Esophagus squamous epithelium (tissue), 5 donors: ENCODE results near the gene ATP8A2. TPM values are rescaled to one million over a fixed set of nuclear protein-coding genes. Genes with fewer than 3 reads are reported as not detected.

Experiments
- DNase-seq: peaks from one replicate; lab custom pipeline; 2025; lab: John Stamatoyannopoulos, UW
- H3K27ac ChIP-seq, 4 donors: fragments of 200-600 bp; sonication (generic); one replicate each; pipeline ENCODE4 v1.5.1; 2016 to 2019; ENCODE audit warnings: mild to moderate bottlenecking in 1 of 4
- H3K27me3 ChIP-seq, 4 donors: fragments of 200-600 bp; sonication (generic); 1 replicate in 3 of 4; 2 replicates in 1 of 4; pipeline versions ENCODE4 v1.5.1 to v1.6.0; 2017 to 2021; ENCODE audit warnings: antibody characterized with exemption in 1 of 4
- H3K36me3 ChIP-seq, 3 donors: fragments of 200-600 bp; sonication (generic); one replicate each; pipeline ENCODE4 v1.5.1; 2016 to 2019
- H3K4me1 ChIP-seq, 3 donors: fragments of 200-600 bp; sonication (generic); one replicate each; pipeline ENCODE4 v1.5.1; 2017 to 2019
- H3K4me3 ChIP-seq, 4 donors: fragments of 200-600 bp; sonication (generic); 1 replicate in 3 of 4; 2 replicates in 1 of 4; pipeline ENCODE4 v1.5.1; 2016 to 2019; ENCODE audit warnings: mild to moderate bottlenecking in 2 of 4, moderate library complexity in 1 of 4
- H3K9me3 ChIP-seq, 3 donors: fragments of 200-600 bp; sonication (generic); one replicate each; pipeline ENCODE4 v1.5.1; 2016 to 2019
- CTCF ChIP-seq, 6 experiments: fragments of 450-650 bp in 4 of 6; fragments of 200-600 bp in 2 of 6; sonication (generic) in 2 of 6; IDR thresholded peaks; one replicate each; pipeline ENCODE4 v1.5.1; 2016 to 2019; ENCODE audit warnings: antibody characterized with exemption in 6 of 6, mild to moderate bottlenecking in 4 of 6, moderate library complexity in 4 of 6
- POLR2A ChIP-seq, 4 donors: fragments of 450-650 bp; IDR thresholded peaks; one replicate each; pipeline ENCODE4 v1.6.1; 2017; ENCODE audit warnings: antibody characterized with exemption in 4 of 4, mild to moderate bottlenecking in 4 of 4, moderate library complexity in 3 of 4
- WGBS, 2 donors: methylation state at CpG; one replicate each; pipeline ENCODE4 v1.1.5; 2018; 5-methylcytosine and 5-hydroxymethylcytosine counted together
- intact Hi-C: fragments of 100-400 bp; cut with DNase I; formaldehyde crosslinking; loops from one replicate; pipeline ENCODE4 v1.15.0; 2022
- total RNA-seq, 4 donors: library from RNA; depleted of rRNA; stranded (reverse); fragments of >200 nt; gene quantifications; one replicate each; pipeline ENCODE4 v1.1.0, GENCODE V29; 2016
- donor health status: DM: yes; HTN: yes; CAD: no.

ATP8A2 gene
- total RNA-seq, 4 donors from 2014 or later, result not detected

- TF ChIP-seq CTCF (IDR thresholded peaks at IDR 0.05) (no peak), POLR2A (IDR thresholded peaks at IDR 0.05) (no peak)
- no peaks in the 10 kb centered on the region for H3K4me1 ChIP-seq
- 81 to 85% methylated on average over 2 of the region's 2 CpGs for WGBS, 2 donors
- no peak overlapping the region for H3K27ac ChIP-seq
- H3K4me3 ChIP-seq, result no peak overlapping the region
- intact Hi-C loops, result no loop called here
- no peaks in the 10 kb centered on the region for H3K9me3 ChIP-seq
- H3K36me3 ChIP-seq, result no peaks in the 10 kb centered on the region
- H3K27me3 ChIP-seq, result no peaks in the 10 kb centered on the region
- DNase-seq, result no peak
These were observed 317.8 kb downstream of the ATP8A2 start for GRCh38 chr13:25689539-25689938.

- DNase-seq, result no peak
- Histone ChIP-seq H3K4me1 (no peaks in the 10 kb centered on the region), H3K27me3 (no peaks in the 10 kb centered on the region), H3K9me3 (no peaks in the 10 kb centered on the region), H3K27ac (no peak overlapping the region), H3K4me3 (no peak overlapping the region), H3K36me3 (no peaks in the 10 kb centered on the region)
- 72 to 92% methylated on average over 2 of the region's 2 CpGs for WGBS, 2 donors
- intact Hi-C loops, result no loop called here
- no peak for TF ChIP-seq CTCF (IDR thresholded peaks at IDR 0.05)
- TF ChIP-seq POLR2A (IDR thresholded peaks at IDR 0.05), result no peak
These were observed 318.8 kb downstream of the ATP8A2 start for GRCh38 chr13:25690582-25690981.

- DNase-seq, result no peak
- Histone ChIP-seq H3K9me3 (no peaks in the 10 kb centered on the region), H3K4me3 (no peak overlapping the region), H3K4me1 (no peaks in the 10 kb centered on the region), H3K36me3 (no peaks in the 10 kb centered on the region), H3K27ac (no peak overlapping the region), H3K27me3 (no peaks in the 10 kb centered on the region)
- intact Hi-C loops, result no loop called here
- 33 to 44% methylated on average over 2 of the region's 2 CpGs for WGBS, 2 donors
- TF ChIP-seq CTCF (IDR thresholded peaks at IDR 0.05) (no peak), POLR2A (IDR thresholded peaks at IDR 0.05) (no peak)
These were observed 319.9 kb downstream of the ATP8A2 start for GRCh38 chr13:25691654-25692053.

GRCh38 chr13:25692099-25692498 is 320.3 kb downstream of the ATP8A2 start:
- Histone ChIP-seq H3K27me3 (no peaks in the 10 kb centered on the region), H3K4me3 (no peak overlapping the region), H3K9me3 (no peaks in the 10 kb centered on the region), H3K27ac (no peak overlapping the region), H3K4me1 (no peaks in the 10 kb centered on the region), H3K36me3 (no peaks in the 10 kb centered on the region)
- intact Hi-C loops, result no loop called here
- DNase-seq, result no peak
- TF ChIP-seq POLR2A (IDR thresholded peaks at IDR 0.05) (no peak), CTCF (IDR thresholded peaks at IDR 0.05) (no peak)
- WGBS, 2 donors, result 46 to 47% methylated on average over 7 of the region's 7 CpGs

- Histone ChIP-seq H3K27ac (no peak overlapping the region), H3K9me3 (no peaks in the 10 kb centered on the region), H3K4me3 (no peak overlapping the region), H3K27me3 (no peaks in the 10 kb centered on the region), H3K4me1 (no peaks in the 10 kb centered on the region), H3K36me3 (no peaks in the 10 kb centered on the region)
- 58% methylated on average over 9 of the region's 9 CpGs for WGBS, 2 donors
- intact Hi-C loops, result no loop called here
- no peak for TF ChIP-seq CTCF (IDR thresholded peaks at IDR 0.05)
- TF ChIP-seq POLR2A (IDR thresholded peaks at IDR 0.05), result no peak
- DNase-seq, result no peak
These were observed 327.3 kb downstream of the ATP8A2 start for GRCh38 chr13:25699056-25699455.
